HepG2 (cell line): ENCODE measurements around the gene COL9A3. TPM values are rescaled to one million over a fixed set of nuclear protein-coding genes. Genes with fewer than 3 reads are reported as not detected.

ENCODE experiments used
- ADNP ChIP-seq: sonication (generic); formaldehyde crosslinking; IDR thresholded peaks from 2 replicates; pipeline ENCODE4 v1.4.0; 2020; ENCODE audit warnings: missing genetic modification reagents
- ATF5 ChIP-seq: sonication (generic); formaldehyde crosslinking; IDR thresholded peaks from 2 replicates; pipeline ENCODE4 v1.4.0; 2020; ENCODE audit warnings: mild to moderate bottlenecking, low read depth, missing genetic modification reagents
- FUBP1 ChIP-seq: sonication (generic); formaldehyde crosslinking; IDR thresholded peaks from 2 replicates; pipeline ENCODE4 v1.5.1; 2020; ENCODE audit warnings: missing genetic modification reagents, mild to moderate bottlenecking, borderline replicate concordance
- HNF1B ChIP-seq: sonication (generic); formaldehyde crosslinking; IDR thresholded peaks from 2 replicates; pipeline ENCODE4 v1.5.1; 2020; ENCODE audit warnings: mild to moderate bottlenecking, moderate library complexity, missing genetic modification reagents
- KDM3A ChIP-seq: IDR thresholded peaks from 2 replicates; pipeline ENCODE4 v1.6.1; 2018; ENCODE audit warnings: low read depth, missing compliant biosample characterization
- MXD1 ChIP-seq: sonication (generic); formaldehyde crosslinking; IDR thresholded peaks from 2 replicates; pipeline ENCODE4 v1.4.0; 2020; ENCODE audit warnings: mild to moderate bottlenecking, missing genetic modification reagents
- NR2F6 ChIP-seq, 2 experiments: IDR thresholded peaks; 2 replicates each; pipeline ENCODE4 v1.6.1; 2016; ENCODE audit warnings: antibody characterized with exemption in 1 of 2, mild to moderate bottlenecking in 1 of 2
- POGZ ChIP-seq: sonication (generic); formaldehyde crosslinking; IDR thresholded peaks from 2 replicates; pipeline ENCODE4 v1.4.0; 2020; ENCODE audit warnings: mild to moderate bottlenecking, missing genetic modification reagents
- PRDM10 ChIP-seq: sonication (generic); formaldehyde crosslinking; IDR thresholded peaks from 2 replicates; pipeline ENCODE4 v1.4.0; 2020; ENCODE audit warnings: low read depth, missing genetic modification reagents
- SNAPC5 ChIP-seq: sonication (generic); formaldehyde crosslinking; IDR thresholded peaks from 2 replicates; pipeline ENCODE4 v1.8.1; 2023; ENCODE audit warnings: mild to moderate bottlenecking, missing genetic modification reagents, borderline replicate concordance
- YEATS2 ChIP-seq: sonication (generic); formaldehyde crosslinking; IDR thresholded peaks from 2 replicates; pipeline ENCODE4 v1.4.0; 2020; ENCODE audit warnings: missing genetic modification reagents, borderline replicate concordance
- ZFP1 ChIP-seq: IDR thresholded peaks from 2 replicates; pipeline ENCODE4 v1.6.1; 2016
- ZFP91 ChIP-seq: sonication (generic); formaldehyde crosslinking; IDR thresholded peaks from 2 replicates; pipeline ENCODE4 v1.9.0; 2022; ENCODE audit warnings: missing genetic modification reagents, mild to moderate bottlenecking, borderline replicate concordance
- ZNF326 ChIP-seq: sonication (generic); formaldehyde crosslinking; IDR thresholded peaks from 2 replicates; pipeline ENCODE4 v1.4.0; 2020; ENCODE audit warnings: missing genetic modification reagents, borderline replicate concordance
- ZNF335 ChIP-seq: sonication (generic); formaldehyde crosslinking; IDR thresholded peaks from 2 replicates; pipeline ENCODE4 v1.4.0; 2020; ENCODE audit warnings: missing genetic modification reagents
- ZNF44 ChIP-seq: sonication (generic); formaldehyde crosslinking; IDR thresholded peaks from 2 replicates; pipeline ENCODE4 v1.5.1; 2020; ENCODE audit warnings: mild to moderate bottlenecking, missing genetic modification reagents
- ZNF619 ChIP-seq: sonication (generic); formaldehyde crosslinking; IDR thresholded peaks from 2 replicates; pipeline ENCODE4 v1.4.0; 2020; ENCODE audit warnings: mild to moderate bottlenecking, missing genetic modification reagents
- ZNF766 ChIP-seq: sonication (generic); formaldehyde crosslinking; IDR thresholded peaks from 2 replicates; pipeline ENCODE4 v1.5.0; 2020; ENCODE audit warnings: missing genetic modification reagents, borderline replicate concordance
- polyA plus RNA-seq, 8 experiments: library from polyadenylated mRNA; depleted of rRNA in 3 of 8; stranded (reverse) in 7 of 8; unstranded in 1 of 8; fragments of >200 nt; fragmentation: Illumina TruSeq in 4 of 8; extraction: Trizol in 4 of 8; gene quantifications; 2 replicates each; pipeline versions ENCODE4 v1.2.1 to v1.2.3, GENCODE V29; 2011 to 2016; ENCODE audit warnings: low read depth in 4 of 8, missing spikeins in 1 of 8, mixed read lengths in 1 of 8; ENCODE audit not compliant: insufficient read depth in 1 of 8
- total RNA-seq, 5 experiments: library from RNA; depleted of rRNA; stranded (reverse); fragments of >200 nt; fragmentation: Illumina TruSeq; extraction: Trizol; gene quantifications; 2 replicates each; pipeline ENCODE4 v1.2.3, GENCODE V29; 2016; ENCODE audit warnings: low read depth in 1 of 5

Gene COL9A3
- total and polyA plus RNA-seq, 2 of the 13 experiments (the other 11 are each of a cell fraction or from before 2014, with no cell fraction given): 155 to 204 TPM

- TF ChIP-seq KDM3A (CRISPR knock-in tag): 0 out of 2 replicates have a peak, but pooled peaks have one; percentile 17
- TF ChIP-seq MXD1 (CRISPR knock-in tag): peak; percentile 78
- no peak for TF ChIP-seq PRDM10 (CRISPR knock-in tag)
- TF ChIP-seq YEATS2 (CRISPR knock-in tag): no peak; the same call in 1 of the 2 replicates
- 0 out of 2 replicates have a peak, but pooled peaks have one; percentile 26 for TF ChIP-seq ZNF619 (CRISPR knock-in tag)
- peak; percentile 73 for TF ChIP-seq HNF1B (CRISPR knock-in tag)
- TF ChIP-seq ZFP91 (CRISPR knock-in tag): no peak
- TF ChIP-seq ZNF326 (CRISPR knock-in tag): no peak
- TF ChIP-seq ATF5 (CRISPR knock-in tag): no peak
- 0 out of 2 replicates have a peak, but pooled peaks have one; percentile 83 for TF ChIP-seq ZNF766 (CRISPR knock-in tag)
- TF ChIP-seq ADNP (CRISPR knock-in tag): no peak; the same call in 1 of the 2 replicates
- peak; percentile 48; the same call in 1 of the 2 replicates for TF ChIP-seq ZFP1
- TF ChIP-seq ZNF44 (CRISPR knock-in tag): no peak; the same call in 1 of the 2 replicates
- TF ChIP-seq FUBP1: no peak
- no peak; the same call in 1 of the 2 replicates for TF ChIP-seq NR2F6 (IDR thresholded peaks at IDR 0.05)
- peak; percentile 65 for TF ChIP-seq NR2F6 (CRISPR knock-in tag; IDR thresholded peaks at IDR 0.05)
- TF ChIP-seq SNAPC5: peak; percentile 69; the same call in 1 of the 2 replicates
- TF ChIP-seq POGZ (CRISPR knock-in tag): no peak; the same call in 1 of the 2 replicates
- no peak for TF ChIP-seq ZNF335 (CRISPR knock-in tag)
Observed at GRCh38 chr20:62794007-62794724, 22.7 kb upstream of the COL9A3 start (continued).
